ENCODE data around the gene CFAP20DC.
"Not testable (repeated sequence)": the region's sequence is repeated elsewhere in the genome, so short reads cannot be mapped to it uniquely, and the experiment has no call there.

The CFAP20DC gene

GRCh38 chr3:59064728-59065127 lies 14.9 kb upstream of the CFAP20DC start:
- no peak for DNase-seq (ENCODE audit: low read depth)
- TF ChIP-seq CTCF (IDR thresholded peaks at IDR 0.05; ENCODE audit: low read length, missing control alignments): no peak
- no peak overlapping the region for H3K4me3 ChIP-seq (replicated peaks; ENCODE audit: low read depth, low read length)

- no peak for TF ChIP-seq CTCF (IDR thresholded peaks at IDR 0.05; ENCODE audit: low read length, missing control alignments)
- no peak overlapping the region for H3K4me3 ChIP-seq (replicated peaks; ENCODE audit: low read depth, low read length)
- no peak for DNase-seq (ENCODE audit: low read depth)
Observed at GRCh38 chr3:59064276-59064675, 14.5 kb upstream of the CFAP20DC start.

- no peak overlapping the region for H3K4me3 ChIP-seq (replicated peaks; ENCODE audit: low read depth, low read length)
- TF ChIP-seq CTCF (IDR thresholded peaks at IDR 0.05; ENCODE audit: low read length, missing control alignments): no peak
- peak; percentile 41 for DNase-seq (ENCODE audit: low read depth)
Observed at GRCh38 chr3:59056706-59057105, 6.9 kb upstream of the CFAP20DC start.

- peak; percentile 82 for TF ChIP-seq CTCF (IDR thresholded peaks at IDR 0.05; ENCODE audit: low read length, missing control alignments)
- peak; percentile 68 for DNase-seq (ENCODE audit: low read depth)
- H3K4me3 ChIP-seq (replicated peaks; ENCODE audit: low read depth, low read length): no peak overlapping the region
Observed at GRCh38 chr3:59052803-59053411, 3.1 kb upstream of the CFAP20DC start.

- not testable (repeated sequence) for DNase-seq (ENCODE audit: low read depth); H3K4me3 ChIP-seq (replicated peaks; ENCODE audit: low read depth, low read length)
Observed at GRCh38 chr3:59050811-59051414, 1.1 kb upstream of the CFAP20DC start.

- no peak for DNase-seq (ENCODE audit: low read depth)
- H3K4me3 ChIP-seq (replicated peaks; ENCODE audit: low read depth, low read length): no peak overlapping the region
- TF ChIP-seq CTCF (IDR thresholded peaks at IDR 0.05; ENCODE audit: low read length, missing control alignments): no peak
Observed at GRCh38 chr3:59046839-59047238, 3.0 kb downstream of the CFAP20DC start.

- no peak for TF ChIP-seq CTCF (IDR thresholded peaks at IDR 0.05; ENCODE audit: low read length, missing control alignments)
- DNase-seq (ENCODE audit: low read depth): no peak
- H3K4me3 ChIP-seq (replicated peaks; ENCODE audit: low read depth, low read length): no peak overlapping the region
Observed at GRCh38 chr3:59043391-59043790, 6.4 kb downstream of the CFAP20DC start.

All from fibroblast of pulmonary artery (primary cell).